GM12878 (cell line): ENCODE data around the gene GZMM. TPM values are rescaled to one million over a fixed set of nuclear protein-coding genes. Genes with fewer than 3 reads are reported as not detected.

Experiments
- ATAC-seq: fragments of 200-7000 bp; cut with Tn5 transposase; 3 replicates; pipeline ENCODE4 v1.9.1; 2020; ENCODE audit warnings: mild to moderate bottlenecking, moderate library complexity
- BruUV-seq: library from RNA; stranded (reverse); fragments of 400-500 nt; replicated peaks from 2 replicates; lab custom pipeline; 2021; lab: Mats Ljungman, UMichigan
- CTCF ChIA-PET: fragments of 300-600 bp; sonication (Branson Sonifier 250); formaldehyde crosslinking; extraction: SDS; loops from one replicate; lab custom pipeline; 2021; ENCODE audit warnings: inconsistent platforms; lab: Yijun Ruan, JAX
- POLR2A ChIA-PET: fragments of 350-600 bp; formaldehyde crosslinking; extraction: SDS; loops from one replicate; lab custom pipeline; 2021; ENCODE audit warnings: inconsistent platforms; lab: Charles Lee
- RAD21 ChIA-PET: fragments of 300-600 bp; sonication (Branson Sonifier 250); formaldehyde crosslinking; loops from one replicate; lab custom pipeline; 2023; ENCODE audit warnings: antibody characterized with exemption; ENCODE audit not compliant: unreplicated experiment; lab: Charles Lee
- SMC1A ChIA-PET: fragments of 300-600 bp; sonication (Branson Sonifier 250); formaldehyde crosslinking; loops from one replicate; lab custom pipeline; 2023; ENCODE audit not compliant: unreplicated experiment, uncharacterized antibody; lab: Charles Lee
- DNase-seq: peaks from one replicate; pipeline ENCODE4 v3.0.0-alpha.2; 2011; ENCODE audit warnings: low read depth, low spot score
- FAIRE-seq: peaks from 3 replicates; lab custom pipeline; 2011; peaks lifted over from hg19 to GRCh38; lab: Jason Lieb, UNC
- H2AFZ ChIP-seq: 2 replicates; pipeline ENCODE4 v1.6.0; 2011; ENCODE audit warnings: low read depth, low read length, control low read depth; ENCODE audit not compliant: control insufficient read depth
- H3K27ac ChIP-seq: 2 replicates; pipeline ENCODE4 v1.5.1; 2011; ENCODE audit warnings: control low read depth; ENCODE audit not compliant: control insufficient read depth, insufficient read depth
- H3K27me3 ChIP-seq, 2 experiments: replicated peaks in 1 of 2; 2 replicates each; pipeline versions ENCODE4 v1.6.0 to v1.6.1; 2011; ENCODE audit warnings: low read length in 1 of 2; ENCODE audit not compliant: control insufficient read depth in 2 of 2, insufficient read depth in 2 of 2
- H3K36me3 ChIP-seq, 2 experiments: 2 replicates each; pipeline ENCODE4 v1.5.1; 2011; ENCODE audit warnings: low read length in 1 of 2; ENCODE audit not compliant: control insufficient read depth in 2 of 2, insufficient read depth in 2 of 2
- H3K4me1 ChIP-seq: 2 replicates; pipeline ENCODE4 v1.6.1; 2011; ENCODE audit warnings: mild to moderate bottlenecking, low read length, moderate library complexity, mixed read lengths; ENCODE audit not compliant: control insufficient read depth, insufficient read depth
- H3K4me2 ChIP-seq: 2 replicates; pipeline ENCODE4 v1.6.0; 2011; ENCODE audit warnings: control low read depth; ENCODE audit not compliant: control insufficient read depth, insufficient read depth
- H3K4me3 ChIP-seq: fragments of 200-600 bp; sonication (generic); 2 replicates; pipeline ENCODE4 v1.5.1; 2016
- H3K79me2 ChIP-seq: 2 replicates; pipeline ENCODE4 v1.6.0; 2011; ENCODE audit warnings: low read length; ENCODE audit not compliant: control insufficient read depth, insufficient read depth
- H3K9ac ChIP-seq: 2 replicates; pipeline ENCODE4 v1.8.0; 2011; ENCODE audit warnings: low read length, control low read depth, mixed read lengths; ENCODE audit not compliant: control insufficient read depth, insufficient read depth
- H3K9me3 ChIP-seq: replicated peaks from 3 replicates; pipeline ENCODE4 v1.5.1; 2011; ENCODE audit warnings: mild to moderate bottlenecking, low read length; ENCODE audit not compliant: control insufficient read depth, insufficient read depth
- H4K20me1 ChIP-seq: 2 replicates; pipeline ENCODE4 v1.6.0; 2011; ENCODE audit not compliant: control insufficient read depth, insufficient read depth
- BRCA1 ChIP-seq: IDR thresholded peaks from 2 replicates; pipeline ENCODE4 v1.6.1; 2011; ENCODE audit warnings: low read depth, low read length, improper control_type of control experiment
- HCFC1 ChIP-seq: fragments of 150-350 bp; IDR thresholded peaks from 2 replicates; pipeline ENCODE4 v1.6.1; 2014; ENCODE audit warnings: low read length
- IKZF1 ChIP-seq: fragments of 450-650 bp; conservative IDR thresholded peaks from 2 replicates; pipeline ENCODE4 v1.6.1; 2017; ENCODE audit warnings: antibody characterized with exemption, mild to moderate bottlenecking
- NBN ChIP-seq: fragments of 450-650 bp; IDR thresholded peaks from 2 replicates; pipeline ENCODE4 v1.6.1; 2016
- POLR2AphosphoS2 ChIP-seq: IDR thresholded peaks from 2 replicates; pipeline ENCODE4 v1.6.1; 2011; ENCODE audit warnings: low read depth, mild to moderate bottlenecking, low read length, improper control_type of control experiment, moderate library complexity
- POU2F2 ChIP-seq: IDR thresholded peaks from 3 replicates; pipeline ENCODE4 v1.6.1; 2011; ENCODE audit warnings: low read depth, mild to moderate bottlenecking, low read length, borderline replicate concordance
- RBBP5 ChIP-seq: fragments of 200-600 bp; sonication (generic); conservative IDR thresholded peaks from 2 replicates; pipeline ENCODE4 v1.6.1; 2016
- SIN3A ChIP-seq: IDR thresholded peaks from 2 replicates; pipeline ENCODE4 v1.6.1; 2012; ENCODE audit warnings: low read depth, low read length, improper control_type of control experiment
- SMAD5 ChIP-seq: IDR thresholded peaks from 2 replicates; pipeline ENCODE4 v1.6.1; 2016; ENCODE audit warnings: antibody characterized with exemption, low read depth
- SREBF1 ChIP-seq: IDR thresholded peaks from 2 replicates; pipeline ENCODE4 v1.6.1; 2012; ENCODE audit warnings: mild to moderate bottlenecking, low read length
- TCF3 ChIP-seq: IDR thresholded peaks from 2 replicates; pipeline ENCODE4 v1.6.1; 2012; ENCODE audit warnings: low read depth, mild to moderate bottlenecking, low read length, borderline replicate concordance; ENCODE audit not compliant: insufficient read depth
- ZNF217 ChIP-seq: fragments of 450-650 bp; IDR thresholded peaks from 2 replicates; pipeline ENCODE4 v1.6.1; 2017; ENCODE audit warnings: antibody characterized with exemption, mild to moderate bottlenecking
- ZNF622 ChIP-seq: fragments of 450-650 bp; IDR thresholded peaks from 2 replicates; pipeline ENCODE4 v1.6.1; 2017; ENCODE audit warnings: mild to moderate bottlenecking, inconsistent platforms
- WGBS: methylation state at CpG from one replicate; pipeline ENCODE4 v1.1.6; 2016; ENCODE audit warnings: low lambda C conversion rate; ENCODE audit not compliant: insufficient replicate concordance, insufficient coverage; ENCODE audit errors: missing lambda C conversion rate; 5-methylcytosine and 5-hydroxymethylcytosine counted together
- in situ Hi-C: fragments of 300-500 bp; cut with MboI; formaldehyde crosslinking; loops from 9 replicates; pipeline ENCODE4 v1.14.3; 2018; ENCODE audit warnings: mixed read lengths
- intact Hi-C: fragments of 100-400 bp; cut with micrococcal nuclease; formaldehyde crosslinking; loops from one replicate; pipeline ENCODE4 v1.14.2; 2022; ENCODE audit not compliant: unreplicated experiment
- polyA plus RNA-seq, 11 experiments: library from polyadenylated mRNA; depleted of rRNA in 4 of 11; unstranded in 6 of 11; stranded (reverse) in 5 of 11; fragments of >200 nt; fragmentation: Nextera tagmentation in 4 of 11; fragmentation: Illumina TruSeq in 1 of 11; extraction: Ambion mirVana in 4 of 11; extraction: Trizol in 1 of 11; gene quantifications; 1 replicate in 1 of 11; 2 replicates in 10 of 11; pipeline versions ENCODE4 v1.2.1 to v1.2.3, GENCODE V29; 2011 to 2016; ENCODE audit warnings: inconsistent platforms in 2 of 11, missing spikeins in 2 of 11, low read depth in 1 of 11
- total RNA-seq, 4 experiments: library from RNA; depleted of rRNA in 3 of 4; stranded (reverse); fragments of >200 nt in 3 of 4; fragmentation: Illumina TruSeq in 1 of 4; extraction: Trizol in 1 of 4; gene quantifications; 2 replicates each; pipeline versions ENCODE4 v1.2.1 to v1.2.3, GENCODE V29; 2013 to 2021
- TF ChIP-seq, protein P1 (sequence below): IDR thresholded peaks from 2 replicates; pipeline ENCODE4 v1.6.1; 2011; ENCODE audit warnings: low read depth, low read length, improper control_type of control experiment, borderline replicate concordance
- TF ChIP-seq, protein P2 (sequence below): IDR thresholded peaks from 2 replicates; pipeline ENCODE4 v1.6.1; 2012; ENCODE audit warnings: low read depth, low read length, improper control_type of control experiment

Gene GZMM
- total and polyA plus RNA-seq, 10 of the 15 experiments (the other 5 are each of a cell fraction or from before 2014, with no cell fraction given): 0.09 to 0.48 (median 0.23) TPM; not detected in 7

DNA sequence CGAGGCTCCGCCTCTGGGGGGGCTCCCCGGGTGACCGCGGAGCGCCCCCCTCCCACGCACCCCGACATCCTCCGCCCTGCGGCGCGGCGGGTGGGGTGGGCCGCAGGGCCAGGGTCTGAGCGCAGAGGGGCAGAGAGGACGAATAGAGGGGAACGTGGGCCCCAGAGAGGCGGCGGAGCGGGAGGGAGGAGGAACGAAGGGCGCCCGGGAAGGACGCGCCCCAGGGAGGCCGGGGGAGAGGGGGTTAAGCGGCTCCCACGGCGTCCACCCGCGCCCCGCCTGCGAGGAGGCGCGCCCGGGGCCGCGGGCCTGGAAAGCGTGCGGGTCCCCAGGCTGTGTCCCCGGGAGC, 46.9 kb downstream of the GZMM start:
- ChIA-PET CTCF (no interaction called here), SMC1A (no interaction called here), POLR2A (no interaction called here), RAD21 (no interaction called here)
- DNase-seq (no peak), FAIRE-seq (no peak), ATAC-seq (no peak)
- 19% methylated on average over 24 of the region's 41 CpGs for WGBS
- Histone ChIP-seq H4K20me1 (no peaks in the 10 kb centered on the region), H3K4me1 (no peaks in the 10 kb centered on the region), H2AFZ (no peak overlapping the region), H3K36me3 (no peaks in the 10 kb centered on the region), H3K79me2 (no peaks in the 10 kb centered on the region), H3K4me3 (no peak overlapping the region), H3K9me3 (no peaks in the 10 kb centered on the region), H3K9ac (no peak overlapping the region), H3K4me2 (no peak overlapping the region), H3K27me3 (peaks cover 4 to 9% of the 10 kb centered on the region in 2 experiments), H3K27ac (no peak overlapping the region)
- BruUV-seq: no TSS peak
- intact Hi-C loops: no loop called here
- no peak for TF ChIP-seq ZNF622
- no peak for TF ChIP-seq IKZF1
- TF ChIP-seq RBBP5: no peak
- TF ChIP-seq, protein P1, sequence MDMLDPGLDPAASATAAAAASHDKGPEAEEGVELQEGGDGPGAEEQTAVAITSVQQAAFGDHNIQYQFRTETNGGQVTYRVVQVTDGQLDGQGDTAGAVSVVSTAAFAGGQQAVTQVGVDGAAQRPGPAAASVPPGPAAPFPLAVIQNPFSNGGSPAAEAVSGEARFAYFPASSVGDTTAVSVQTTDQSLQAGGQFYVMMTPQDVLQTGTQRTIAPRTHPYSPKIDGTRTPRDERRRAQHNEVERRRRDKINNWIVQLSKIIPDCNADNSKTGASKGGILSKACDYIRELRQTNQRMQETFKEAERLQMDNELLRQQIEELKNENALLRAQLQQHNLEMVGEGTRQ: no peak
- no peak for TF ChIP-seq ZNF217
- no peak for TF ChIP-seq NBN
- TF ChIP-seq POLR2AphosphoS2: no peak
- TF ChIP-seq TCF3: no peak
- TF ChIP-seq POU2F2: no peak
- no peak for TF ChIP-seq HCFC1
- TF ChIP-seq BRCA1: no peak
- TF ChIP-seq, protein P2, sequence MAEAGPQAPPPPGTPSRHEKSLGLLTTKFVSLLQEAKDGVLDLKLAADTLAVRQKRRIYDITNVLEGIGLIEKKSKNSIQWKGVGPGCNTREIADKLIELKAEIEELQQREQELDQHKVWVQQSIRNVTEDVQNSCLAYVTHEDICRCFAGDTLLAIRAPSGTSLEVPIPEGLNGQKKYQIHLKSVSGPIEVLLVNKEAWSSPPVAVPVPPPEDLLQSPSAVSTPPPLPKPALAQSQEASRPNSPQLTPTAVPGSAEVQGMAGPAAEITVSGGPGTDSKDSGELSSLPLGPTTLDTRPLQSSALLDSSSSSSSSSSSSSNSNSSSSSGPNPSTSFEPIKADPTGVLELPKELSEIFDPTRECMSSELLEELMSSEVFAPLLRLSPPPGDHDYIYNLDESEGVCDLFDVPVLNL: no peak
- TF ChIP-seq SIN3A: no peak
- TF ChIP-seq SMAD5: no peak
- no peak for TF ChIP-seq SREBF1
- TF ChIP-seq, all 136 proteins: peak for 0
- in situ Hi-C loops: no loop called here
